GM12878 (cell line): ENCODE results near the gene ABI3. TPM values are rescaled to one million over a fixed set of nuclear protein-coding genes. Genes with fewer than 3 reads are reported as not detected.

Experiments
- BMI1 ChIP-seq: fragments of 450-650 bp; IDR thresholded peaks from 2 replicates; pipeline ENCODE4 v1.6.1; 2016; ENCODE audit warnings: mild to moderate bottlenecking, moderate library complexity, borderline replicate concordance
- CBX3 ChIP-seq: fragments of 200-600 bp; sonication (generic); IDR thresholded peaks from 2 replicates; pipeline ENCODE4 v1.6.1; 2016; ENCODE audit warnings: low read depth, borderline replicate concordance
- FOS ChIP-seq: IDR thresholded peaks from 3 replicates; pipeline ENCODE4 v1.6.1; 2011; ENCODE audit warnings: borderline replicate concordance; ENCODE audit not compliant: insufficient read length; ENCODE audit errors: extremely low read depth
- GATAD2B ChIP-seq: fragments of 450-650 bp; conservative IDR thresholded peaks from 2 replicates; pipeline ENCODE4 v1.6.1; 2017; ENCODE audit warnings: low read depth, mild to moderate bottlenecking, moderate library complexity
- HDAC6 ChIP-seq: fragments of 200-600 bp; sonication (generic); IDR thresholded peaks from one replicate; pipeline ENCODE4 v1.8.0; 2017; ENCODE audit warnings: antibody characterized with exemption; ENCODE audit not compliant: unreplicated experiment
- NFYB ChIP-seq: IDR thresholded peaks from 2 replicates; pipeline ENCODE4 v1.6.1; 2011; ENCODE audit warnings: low read depth, mild to moderate bottlenecking, low read length, improper control_type of control experiment, moderate library complexity; ENCODE audit not compliant: insufficient read depth
- NR2F1 ChIP-seq: fragments of 450-650 bp; conservative IDR thresholded peaks from 2 replicates; pipeline ENCODE4 v1.6.1; 2017; ENCODE audit warnings: mild to moderate bottlenecking
- NRF1 ChIP-seq: conservative IDR thresholded peaks from 2 replicates; pipeline ENCODE4 v1.6.1; 2011; ENCODE audit warnings: mild to moderate bottlenecking, low read depth, low read length, improper control_type of control experiment
- PML ChIP-seq: IDR thresholded peaks from 2 replicates; pipeline ENCODE4 v1.6.1; 2012; ENCODE audit warnings: low read length, inconsistent platforms
- POLR2A ChIP-seq: IDR thresholded peaks from 2 replicates; pipeline ENCODE4 v1.6.1; 2011; ENCODE audit warnings: low read depth, mild to moderate bottlenecking, low read length
- SREBF1 ChIP-seq: IDR thresholded peaks from 2 replicates; pipeline ENCODE4 v1.6.1; 2012; ENCODE audit warnings: mild to moderate bottlenecking, low read length
- SUZ12 ChIP-seq: fragments of 200-600 bp; sonication (generic); IDR thresholded peaks from one replicate; pipeline ENCODE4 v1.6.1; 2018; ENCODE audit warnings: antibody characterized with exemption, mild to moderate bottlenecking; ENCODE audit not compliant: unreplicated experiment
- TAF1 ChIP-seq: IDR thresholded peaks from 2 replicates; pipeline ENCODE4 v1.6.1; 2011; ENCODE audit warnings: mild to moderate bottlenecking, low read depth, low read length, borderline replicate concordance
- TCF12 ChIP-seq: IDR thresholded peaks from 2 replicates; pipeline ENCODE4 v1.6.1; 2011; ENCODE audit warnings: low read depth, mild to moderate bottlenecking, low read length
- polyA plus RNA-seq, 11 experiments: library from polyadenylated mRNA; depleted of rRNA in 4 of 11; unstranded in 6 of 11; stranded (reverse) in 5 of 11; fragments of >200 nt; fragmentation: Nextera tagmentation in 4 of 11; fragmentation: Illumina TruSeq in 1 of 11; extraction: Ambion mirVana in 4 of 11; extraction: Trizol in 1 of 11; gene quantifications; 1 replicate in 1 of 11; 2 replicates in 10 of 11; pipeline versions ENCODE4 v1.2.1 to v1.2.3, GENCODE V29; 2011 to 2016; ENCODE audit warnings: inconsistent platforms in 2 of 11, missing spikeins in 2 of 11, low read depth in 1 of 11
- total RNA-seq, 4 experiments: library from RNA; depleted of rRNA in 3 of 4; stranded (reverse); fragments of >200 nt in 3 of 4; fragmentation: Illumina TruSeq in 1 of 4; extraction: Trizol in 1 of 4; gene quantifications; 2 replicates each; pipeline versions ENCODE4 v1.2.1 to v1.2.3, GENCODE V29; 2013 to 2021
- TF ChIP-seq, protein P1 (sequence below): fragments of 450-650 bp; IDR thresholded peaks from 2 replicates; pipeline ENCODE4 v1.6.1; 2016; ENCODE audit warnings: mild to moderate bottlenecking
- TF ChIP-seq, protein P2 (sequence below): IDR thresholded peaks from 2 replicates; pipeline ENCODE4 v1.6.1; 2012; ENCODE audit warnings: low read depth, low read length, improper control_type of control experiment
- TF ChIP-seq, protein P3 (sequence below): fragments of 450-650 bp; IDR thresholded peaks from 2 replicates; pipeline ENCODE4 v1.6.1; 2017; ENCODE audit warnings: antibody characterized with exemption, mild to moderate bottlenecking, moderate library complexity
- TF ChIP-seq, protein P4 (sequence below): fragments of 450-650 bp; IDR thresholded peaks from 2 replicates; pipeline ENCODE4 v1.6.1; 2017; ENCODE audit warnings: mild to moderate bottlenecking, moderate library complexity
- TF ChIP-seq, protein P5 (sequence below): fragments of 450-650 bp; IDR thresholded peaks from 2 replicates; pipeline ENCODE4 v1.6.1; 2014; ENCODE audit warnings: mild to moderate bottlenecking

Gene ABI3
- total and polyA plus RNA-seq, 10 of the 15 experiments (the other 5 are each of a cell fraction or from before 2014, with no cell fraction given), result 13.4 to 109 (median 51.1) TPM

DNA sequence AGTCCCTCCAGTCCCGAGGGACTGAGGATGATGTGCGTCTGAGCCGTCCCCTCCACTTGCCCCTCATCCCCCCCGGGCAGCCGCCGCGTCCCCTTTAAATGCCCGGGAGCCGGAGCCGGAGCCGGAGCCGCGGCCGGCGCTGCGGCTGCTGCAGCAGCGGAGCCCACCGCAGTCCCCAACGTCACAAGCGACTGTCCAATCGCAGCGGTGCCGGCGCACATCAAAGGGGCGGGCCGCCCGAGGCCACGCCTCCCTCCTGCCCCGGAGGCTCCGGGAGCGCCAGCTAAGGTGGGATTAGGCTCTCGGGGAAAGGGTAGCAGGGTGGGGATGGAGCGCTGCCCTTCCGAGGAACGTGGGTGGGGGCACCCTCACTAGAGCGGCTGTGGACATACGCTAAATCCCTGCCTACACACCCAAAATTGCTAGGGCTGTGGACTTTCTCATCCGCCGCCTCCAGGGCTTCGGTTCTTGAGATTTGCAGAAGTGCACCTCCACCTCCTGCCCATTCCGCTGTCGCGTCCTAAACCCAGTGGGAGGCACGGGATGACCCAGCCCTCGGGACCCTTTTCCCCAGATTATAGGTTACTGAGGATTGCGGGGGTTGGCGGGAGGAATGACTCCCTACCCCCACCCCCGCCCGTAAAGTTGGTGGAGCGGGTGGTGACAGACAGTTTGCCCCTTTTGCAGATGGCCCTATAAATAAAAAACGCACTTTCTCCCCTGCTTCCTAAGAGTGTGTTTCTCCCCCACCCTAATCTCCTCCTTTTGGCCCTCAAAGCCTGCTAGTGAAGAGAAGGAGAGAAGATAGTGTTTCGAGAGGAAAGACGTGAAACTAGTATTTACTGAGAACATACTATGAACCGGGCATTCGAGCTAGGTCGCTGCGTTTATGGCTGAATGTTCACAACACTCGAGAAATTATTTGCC lies 20.4 kb downstream of the ABI3 start, which contains the start of gene PHOSPHO1 (continued):
- TF ChIP-seq TAF1 (no peak), HDAC6 (no peak), NFYB (peak; percentile 83), CBX3 (no peak), PML (no peak), SUZ12 (no peak), FOS (no peak), TCF12 (0 out of 2 replicates have a peak, but pooled peaks have one; percentile 36), GATAD2B (no peak), BMI1 (no peak), SREBF1 (no peak), NRF1 (no peak), POLR2A (peak; percentile 74), NR2F1 (no peak)
- TF ChIP-seq, protein P1, sequence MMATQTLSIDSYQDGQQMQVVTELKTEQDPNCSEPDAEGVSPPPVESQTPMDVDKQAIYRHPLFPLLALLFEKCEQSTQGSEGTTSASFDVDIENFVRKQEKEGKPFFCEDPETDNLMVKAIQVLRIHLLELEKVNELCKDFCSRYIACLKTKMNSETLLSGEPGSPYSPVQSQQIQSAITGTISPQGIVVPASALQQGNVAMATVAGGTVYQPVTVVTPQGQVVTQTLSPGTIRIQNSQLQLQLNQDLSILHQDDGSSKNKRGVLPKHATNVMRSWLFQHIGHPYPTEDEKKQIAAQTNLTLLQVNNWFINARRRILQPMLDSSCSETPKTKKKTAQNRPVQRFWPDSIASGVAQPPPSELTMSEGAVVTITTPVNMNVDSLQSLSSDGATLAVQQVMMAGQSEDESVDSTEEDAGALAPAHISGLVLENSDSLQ, result 0 out of 2 replicates have a peak, but pooled peaks have one; percentile 6
- TF ChIP-seq, protein P2, sequence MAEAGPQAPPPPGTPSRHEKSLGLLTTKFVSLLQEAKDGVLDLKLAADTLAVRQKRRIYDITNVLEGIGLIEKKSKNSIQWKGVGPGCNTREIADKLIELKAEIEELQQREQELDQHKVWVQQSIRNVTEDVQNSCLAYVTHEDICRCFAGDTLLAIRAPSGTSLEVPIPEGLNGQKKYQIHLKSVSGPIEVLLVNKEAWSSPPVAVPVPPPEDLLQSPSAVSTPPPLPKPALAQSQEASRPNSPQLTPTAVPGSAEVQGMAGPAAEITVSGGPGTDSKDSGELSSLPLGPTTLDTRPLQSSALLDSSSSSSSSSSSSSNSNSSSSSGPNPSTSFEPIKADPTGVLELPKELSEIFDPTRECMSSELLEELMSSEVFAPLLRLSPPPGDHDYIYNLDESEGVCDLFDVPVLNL, result no peak
- TF ChIP-seq, protein P3, sequence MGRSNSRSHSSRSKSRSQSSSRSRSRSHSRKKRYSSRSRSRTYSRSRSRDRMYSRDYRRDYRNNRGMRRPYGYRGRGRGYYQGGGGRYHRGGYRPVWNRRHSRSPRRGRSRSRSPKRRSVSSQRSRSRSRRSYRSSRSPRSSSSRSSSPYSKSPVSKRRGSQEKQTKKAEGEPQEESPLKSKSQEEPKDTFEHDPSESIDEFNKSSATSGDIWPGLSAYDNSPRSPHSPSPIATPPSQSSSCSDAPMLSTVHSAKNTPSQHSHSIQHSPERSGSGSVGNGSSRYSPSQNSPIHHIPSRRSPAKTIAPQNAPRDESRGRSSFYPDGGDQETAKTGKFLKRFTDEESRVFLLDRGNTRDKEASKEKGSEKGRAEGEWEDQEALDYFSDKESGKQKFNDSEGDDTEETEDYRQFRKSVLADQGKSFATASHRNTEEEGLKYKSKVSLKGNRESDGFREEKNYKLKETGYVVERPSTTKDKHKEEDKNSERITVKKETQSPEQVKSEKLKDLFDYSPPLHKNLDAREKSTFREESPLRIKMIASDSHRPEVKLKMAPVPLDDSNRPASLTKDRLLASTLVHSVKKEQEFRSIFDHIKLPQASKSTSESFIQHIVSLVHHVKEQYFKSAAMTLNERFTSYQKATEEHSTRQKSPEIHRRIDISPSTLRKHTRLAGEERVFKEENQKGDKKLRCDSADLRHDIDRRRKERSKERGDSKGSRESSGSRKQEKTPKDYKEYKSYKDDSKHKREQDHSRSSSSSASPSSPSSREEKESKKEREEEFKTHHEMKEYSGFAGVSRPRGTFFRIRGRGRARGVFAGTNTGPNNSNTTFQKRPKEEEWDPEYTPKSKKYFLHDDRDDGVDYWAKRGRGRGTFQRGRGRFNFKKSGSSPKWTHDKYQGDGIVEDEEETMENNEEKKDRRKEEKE, result no peak
- TF ChIP-seq, protein P4, sequence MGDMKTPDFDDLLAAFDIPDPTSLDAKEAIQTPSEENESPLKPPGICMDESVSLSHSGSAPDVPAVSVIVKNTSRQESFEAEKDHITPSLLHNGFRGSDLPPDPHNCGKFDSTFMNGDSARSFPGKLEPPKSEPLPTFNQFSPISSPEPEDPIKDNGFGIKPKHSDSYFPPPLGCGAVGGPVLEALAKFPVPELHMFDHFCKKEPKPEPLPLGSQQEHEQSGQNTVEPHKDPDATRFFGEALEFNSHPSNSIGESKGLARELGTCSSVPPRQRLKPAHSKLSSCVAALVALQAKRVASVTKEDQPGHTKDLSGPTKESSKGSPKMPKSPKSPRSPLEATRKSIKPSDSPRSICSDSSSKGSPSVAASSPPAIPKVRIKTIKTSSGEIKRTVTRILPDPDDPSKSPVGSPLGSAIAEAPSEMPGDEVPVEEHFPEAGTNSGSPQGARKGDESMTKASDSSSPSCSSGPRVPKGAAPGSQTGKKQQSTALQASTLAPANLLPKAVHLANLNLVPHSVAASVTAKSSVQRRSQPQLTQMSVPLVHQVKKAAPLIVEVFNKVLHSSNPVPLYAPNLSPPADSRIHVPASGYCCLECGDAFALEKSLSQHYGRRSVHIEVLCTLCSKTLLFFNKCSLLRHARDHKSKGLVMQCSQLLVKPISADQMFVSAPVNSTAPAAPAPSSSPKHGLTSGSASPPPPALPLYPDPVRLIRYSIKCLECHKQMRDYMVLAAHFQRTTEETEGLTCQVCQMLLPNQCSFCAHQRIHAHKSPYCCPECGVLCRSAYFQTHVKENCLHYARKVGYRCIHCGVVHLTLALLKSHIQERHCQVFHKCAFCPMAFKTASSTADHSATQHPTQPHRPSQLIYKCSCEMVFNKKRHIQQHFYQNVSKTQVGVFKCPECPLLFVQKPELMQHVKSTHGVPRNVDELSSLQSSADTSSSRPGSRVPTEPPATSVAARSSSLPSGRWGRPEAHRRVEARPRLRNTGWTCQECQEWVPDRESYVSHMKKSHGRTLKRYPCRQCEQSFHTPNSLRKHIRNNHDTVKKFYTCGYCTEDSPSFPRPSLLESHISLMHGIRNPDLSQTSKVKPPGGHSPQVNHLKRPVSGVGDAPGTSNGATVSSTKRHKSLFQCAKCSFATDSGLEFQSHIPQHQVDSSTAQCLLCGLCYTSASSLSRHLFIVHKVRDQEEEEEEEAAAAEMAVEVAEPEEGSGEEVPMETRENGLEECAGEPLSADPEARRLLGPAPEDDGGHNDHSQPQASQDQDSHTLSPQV, result no peak
- TF ChIP-seq, protein P5, sequence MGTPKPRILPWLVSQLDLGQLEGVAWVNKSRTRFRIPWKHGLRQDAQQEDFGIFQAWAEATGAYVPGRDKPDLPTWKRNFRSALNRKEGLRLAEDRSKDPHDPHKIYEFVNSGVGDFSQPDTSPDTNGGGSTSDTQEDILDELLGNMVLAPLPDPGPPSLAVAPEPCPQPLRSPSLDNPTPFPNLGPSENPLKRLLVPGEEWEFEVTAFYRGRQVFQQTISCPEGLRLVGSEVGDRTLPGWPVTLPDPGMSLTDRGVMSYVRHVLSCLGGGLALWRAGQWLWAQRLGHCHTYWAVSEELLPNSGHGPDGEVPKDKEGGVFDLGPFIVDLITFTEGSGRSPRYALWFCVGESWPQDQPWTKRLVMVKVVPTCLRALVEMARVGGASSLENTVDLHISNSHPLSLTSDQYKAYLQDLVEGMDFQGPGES, result no peak
